ENCODE results near the gene ABTB2.

DNA sequence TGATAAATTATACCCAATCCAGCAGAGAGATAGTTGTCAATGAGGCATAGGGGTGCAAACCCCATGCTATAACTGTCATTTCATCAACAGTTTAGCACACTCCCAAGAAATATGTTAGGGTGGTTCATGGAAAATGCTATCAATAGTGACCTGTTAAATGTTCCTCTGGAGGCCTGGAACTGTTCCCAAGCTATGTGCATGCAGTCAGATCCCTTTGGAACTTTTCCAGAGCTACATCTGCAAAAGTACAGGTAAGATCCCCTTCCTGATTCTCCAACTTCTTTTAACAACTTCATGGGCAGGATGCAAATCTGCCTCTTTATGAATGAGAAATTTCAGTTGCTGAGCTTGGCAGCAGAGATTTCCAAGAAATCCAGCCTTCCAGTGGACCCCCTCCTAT lies 27.2 kb downstream of the ABTB2 start:
- TF ChIP-seq, protein P1, sequence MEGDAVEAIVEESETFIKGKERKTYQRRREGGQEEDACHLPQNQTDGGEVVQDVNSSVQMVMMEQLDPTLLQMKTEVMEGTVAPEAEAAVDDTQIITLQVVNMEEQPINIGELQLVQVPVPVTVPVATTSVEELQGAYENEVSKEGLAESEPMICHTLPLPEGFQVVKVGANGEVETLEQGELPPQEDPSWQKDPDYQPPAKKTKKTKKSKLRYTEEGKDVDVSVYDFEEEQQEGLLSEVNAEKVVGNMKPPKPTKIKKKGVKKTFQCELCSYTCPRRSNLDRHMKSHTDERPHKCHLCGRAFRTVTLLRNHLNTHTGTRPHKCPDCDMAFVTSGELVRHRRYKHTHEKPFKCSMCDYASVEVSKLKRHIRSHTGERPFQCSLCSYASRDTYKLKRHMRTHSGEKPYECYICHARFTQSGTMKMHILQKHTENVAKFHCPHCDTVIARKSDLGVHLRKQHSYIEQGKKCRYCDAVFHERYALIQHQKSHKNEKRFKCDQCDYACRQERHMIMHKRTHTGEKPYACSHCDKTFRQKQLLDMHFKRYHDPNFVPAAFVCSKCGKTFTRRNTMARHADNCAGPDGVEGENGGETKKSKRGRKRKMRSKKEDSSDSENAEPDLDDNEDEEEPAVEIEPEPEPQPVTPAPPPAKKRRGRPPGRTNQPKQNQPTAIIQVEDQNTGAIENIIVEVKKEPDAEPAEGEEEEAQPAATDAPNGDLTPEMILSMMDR (IDR thresholded peaks at IDR 0.05; ENCODE audit: poor library complexity), result no peak
- TF ChIP-seq EZH2 (IDR thresholded peaks at IDR 0.05; ENCODE audit: borderline replicate concordance) (no peak), EZH2phosphoT487 (IDR thresholded peaks at IDR 0.05; ENCODE audit: low read depth, severe bottlenecking, unreplicated experiment) (no peak)
